GM12878 (cell line): ENCODE results near the gene GIPC3. TPM values are rescaled to one million over a fixed set of nuclear protein-coding genes. Genes with fewer than 3 reads are reported as not detected.
A peak's percentile ranks its signal among the peaks of the same experiment; 100 is the strongest.

ENCODE experiments used
- ATAC-seq: fragments of 200-7000 bp; cut with Tn5 transposase; 3 replicates; pipeline ENCODE4 v1.9.1; 2020; ENCODE audit warnings: mild to moderate bottlenecking, moderate library complexity
- BruUV-seq: library from RNA; stranded (reverse); fragments of 400-500 nt; replicated peaks from 2 replicates; lab custom pipeline; 2021; lab: Mats Ljungman, UMichigan
- CTCF ChIA-PET: fragments of 300-600 bp; sonication (Branson Sonifier 250); formaldehyde crosslinking; extraction: SDS; loops from one replicate; lab custom pipeline; 2021; ENCODE audit warnings: inconsistent platforms; lab: Yijun Ruan, JAX
- POLR2A ChIA-PET: fragments of 350-600 bp; formaldehyde crosslinking; extraction: SDS; loops from one replicate; lab custom pipeline; 2021; ENCODE audit warnings: inconsistent platforms; lab: Charles Lee
- RAD21 ChIA-PET: fragments of 300-600 bp; sonication (Branson Sonifier 250); formaldehyde crosslinking; loops from one replicate; lab custom pipeline; 2023; ENCODE audit warnings: antibody characterized with exemption; ENCODE audit not compliant: unreplicated experiment; lab: Charles Lee
- SMC1A ChIA-PET: fragments of 300-600 bp; sonication (Branson Sonifier 250); formaldehyde crosslinking; loops from one replicate; lab custom pipeline; 2023; ENCODE audit not compliant: unreplicated experiment, uncharacterized antibody; lab: Charles Lee
- DNase-seq: peaks from one replicate; pipeline ENCODE4 v3.0.0-alpha.2; 2011; ENCODE audit warnings: low read depth, low spot score
- FAIRE-seq: peaks from 3 replicates; lab custom pipeline; 2011; peaks lifted over from hg19 to GRCh38; lab: Jason Lieb, UNC
- H2AFZ ChIP-seq: 2 replicates; pipeline ENCODE4 v1.6.0; 2011; ENCODE audit warnings: low read depth, low read length, control low read depth; ENCODE audit not compliant: control insufficient read depth
- H3K27ac ChIP-seq: 2 replicates; pipeline ENCODE4 v1.5.1; 2011; ENCODE audit warnings: control low read depth; ENCODE audit not compliant: control insufficient read depth, insufficient read depth
- H3K27me3 ChIP-seq, 2 experiments: replicated peaks in 1 of 2; 2 replicates each; pipeline versions ENCODE4 v1.6.0 to v1.6.1; 2011; ENCODE audit warnings: low read length in 1 of 2; ENCODE audit not compliant: control insufficient read depth in 2 of 2, insufficient read depth in 2 of 2
- H3K36me3 ChIP-seq, 2 experiments: 2 replicates each; pipeline ENCODE4 v1.5.1; 2011; ENCODE audit warnings: low read length in 1 of 2; ENCODE audit not compliant: control insufficient read depth in 2 of 2, insufficient read depth in 2 of 2
- H3K4me1 ChIP-seq: 2 replicates; pipeline ENCODE4 v1.6.1; 2011; ENCODE audit warnings: mild to moderate bottlenecking, low read length, moderate library complexity, mixed read lengths; ENCODE audit not compliant: control insufficient read depth, insufficient read depth
- H3K4me2 ChIP-seq: 2 replicates; pipeline ENCODE4 v1.6.0; 2011; ENCODE audit warnings: control low read depth; ENCODE audit not compliant: control insufficient read depth, insufficient read depth
- H3K4me3 ChIP-seq: fragments of 200-600 bp; sonication (generic); 2 replicates; pipeline ENCODE4 v1.5.1; 2016
- H3K79me2 ChIP-seq: 2 replicates; pipeline ENCODE4 v1.6.0; 2011; ENCODE audit warnings: low read length; ENCODE audit not compliant: control insufficient read depth, insufficient read depth
- H3K9ac ChIP-seq: 2 replicates; pipeline ENCODE4 v1.8.0; 2011; ENCODE audit warnings: low read length, control low read depth, mixed read lengths; ENCODE audit not compliant: control insufficient read depth, insufficient read depth
- H3K9me3 ChIP-seq: replicated peaks from 3 replicates; pipeline ENCODE4 v1.5.1; 2011; ENCODE audit warnings: mild to moderate bottlenecking, low read length; ENCODE audit not compliant: control insufficient read depth, insufficient read depth
- H4K20me1 ChIP-seq: 2 replicates; pipeline ENCODE4 v1.6.0; 2011; ENCODE audit not compliant: control insufficient read depth, insufficient read depth
- BCL11A ChIP-seq: IDR thresholded peaks from 2 replicates; pipeline ENCODE4 v1.6.1; 2011; ENCODE audit warnings: low read depth, low read length
- BCLAF1 ChIP-seq: fragments of 450-650 bp; IDR thresholded peaks from 2 replicates; pipeline ENCODE4 v1.6.1; 2017; ENCODE audit warnings: antibody characterized with exemption, mild to moderate bottlenecking, moderate library complexity
- CHD2 ChIP-seq: IDR thresholded peaks from 2 replicates; pipeline ENCODE4 v1.6.1; 2011; ENCODE audit warnings: low read depth, low read length, improper control_type of control experiment, borderline replicate concordance
- CREM ChIP-seq: IDR thresholded peaks from 2 replicates; pipeline ENCODE4 v1.6.1; 2014; ENCODE audit warnings: antibody characterized with exemption, low read depth
- FOS ChIP-seq: IDR thresholded peaks from 3 replicates; pipeline ENCODE4 v1.6.1; 2011; ENCODE audit warnings: borderline replicate concordance; ENCODE audit not compliant: insufficient read length; ENCODE audit errors: extremely low read depth
- MAX ChIP-seq: IDR thresholded peaks from 2 replicates; pipeline ENCODE4 v1.6.1; 2012; ENCODE audit warnings: low read depth, low read length, improper control_type of control experiment
- NFIC ChIP-seq: IDR thresholded peaks from 2 replicates; pipeline ENCODE4 v1.6.1; 2012; ENCODE audit warnings: low read depth, mild to moderate bottlenecking, inconsistent platforms, low read length, moderate library complexity
- NFYA ChIP-seq: IDR thresholded peaks from 2 replicates; pipeline ENCODE4 v1.6.1; 2011; ENCODE audit warnings: low read depth, mild to moderate bottlenecking, low read length, improper control_type of control experiment, borderline replicate concordance
- PAX8 ChIP-seq: fragments of 450-650 bp; IDR thresholded peaks from 2 replicates; pipeline ENCODE4 v1.6.1; 2017; ENCODE audit warnings: mild to moderate bottlenecking, moderate library complexity
- SMC3 ChIP-seq: IDR thresholded peaks from 2 replicates; pipeline ENCODE4 v1.6.1; 2011; ENCODE audit warnings: low read length, improper control_type of control experiment, borderline replicate concordance
- SRF ChIP-seq, 2 experiments: IDR thresholded peaks; 2 replicates each; pipeline ENCODE4 v1.6.1; 2011; ENCODE audit warnings: low read depth in 2 of 2, low read length in 2 of 2, mild to moderate bottlenecking in 1 of 2, moderate library complexity in 1 of 2
- YY1 ChIP-seq: IDR thresholded peaks from 2 replicates; pipeline ENCODE4 v1.6.1; 2011; ENCODE audit warnings: low read depth, mild to moderate bottlenecking, low read length
- ZSCAN29 ChIP-seq: fragments of 450-650 bp; IDR thresholded peaks from 2 replicates; pipeline ENCODE4 v1.6.1; 2017; ENCODE audit warnings: mild to moderate bottlenecking, moderate library complexity
- WGBS: methylation state at CpG from one replicate; pipeline ENCODE4 v1.1.6; 2016; ENCODE audit warnings: low lambda C conversion rate; ENCODE audit not compliant: insufficient replicate concordance, insufficient coverage; ENCODE audit errors: missing lambda C conversion rate; 5-methylcytosine and 5-hydroxymethylcytosine counted together
- in situ Hi-C: fragments of 300-500 bp; cut with MboI; formaldehyde crosslinking; loops from 9 replicates; pipeline ENCODE4 v1.14.3; 2018; ENCODE audit warnings: mixed read lengths
- intact Hi-C: fragments of 100-400 bp; cut with micrococcal nuclease; formaldehyde crosslinking; loops from one replicate; pipeline ENCODE4 v1.14.2; 2022; ENCODE audit not compliant: unreplicated experiment
- polyA plus RNA-seq, 11 experiments: library from polyadenylated mRNA; depleted of rRNA in 4 of 11; unstranded in 6 of 11; stranded (reverse) in 5 of 11; fragments of >200 nt; fragmentation: Nextera tagmentation in 4 of 11; fragmentation: Illumina TruSeq in 1 of 11; extraction: Ambion mirVana in 4 of 11; extraction: Trizol in 1 of 11; gene quantifications; 1 replicate in 1 of 11; 2 replicates in 10 of 11; pipeline versions ENCODE4 v1.2.1 to v1.2.3, GENCODE V29; 2011 to 2016; ENCODE audit warnings: inconsistent platforms in 2 of 11, missing spikeins in 2 of 11, low read depth in 1 of 11
- total RNA-seq, 4 experiments: library from RNA; depleted of rRNA in 3 of 4; stranded (reverse); fragments of >200 nt in 3 of 4; fragmentation: Illumina TruSeq in 1 of 4; extraction: Trizol in 1 of 4; gene quantifications; 2 replicates each; pipeline versions ENCODE4 v1.2.1 to v1.2.3, GENCODE V29; 2013 to 2021
- TF ChIP-seq, protein P1 (sequence below): fragments of 450-650 bp; IDR thresholded peaks from 2 replicates; pipeline ENCODE4 v1.6.1; 2016; ENCODE audit warnings: mild to moderate bottlenecking
- TF ChIP-seq, protein P2 (sequence below): fragments of 450-650 bp; formaldehyde crosslinking; IDR thresholded peaks from 2 replicates; pipeline ENCODE4 v1.5.0; 2022; ENCODE audit warnings: mild to moderate bottlenecking, missing genetic modification characterization

Gene GIPC3
- total and polyA plus RNA-seq, 10 of the 15 experiments (the other 5 are each of a cell fraction or from before 2014, with no cell fraction given) = not detected

DNA sequence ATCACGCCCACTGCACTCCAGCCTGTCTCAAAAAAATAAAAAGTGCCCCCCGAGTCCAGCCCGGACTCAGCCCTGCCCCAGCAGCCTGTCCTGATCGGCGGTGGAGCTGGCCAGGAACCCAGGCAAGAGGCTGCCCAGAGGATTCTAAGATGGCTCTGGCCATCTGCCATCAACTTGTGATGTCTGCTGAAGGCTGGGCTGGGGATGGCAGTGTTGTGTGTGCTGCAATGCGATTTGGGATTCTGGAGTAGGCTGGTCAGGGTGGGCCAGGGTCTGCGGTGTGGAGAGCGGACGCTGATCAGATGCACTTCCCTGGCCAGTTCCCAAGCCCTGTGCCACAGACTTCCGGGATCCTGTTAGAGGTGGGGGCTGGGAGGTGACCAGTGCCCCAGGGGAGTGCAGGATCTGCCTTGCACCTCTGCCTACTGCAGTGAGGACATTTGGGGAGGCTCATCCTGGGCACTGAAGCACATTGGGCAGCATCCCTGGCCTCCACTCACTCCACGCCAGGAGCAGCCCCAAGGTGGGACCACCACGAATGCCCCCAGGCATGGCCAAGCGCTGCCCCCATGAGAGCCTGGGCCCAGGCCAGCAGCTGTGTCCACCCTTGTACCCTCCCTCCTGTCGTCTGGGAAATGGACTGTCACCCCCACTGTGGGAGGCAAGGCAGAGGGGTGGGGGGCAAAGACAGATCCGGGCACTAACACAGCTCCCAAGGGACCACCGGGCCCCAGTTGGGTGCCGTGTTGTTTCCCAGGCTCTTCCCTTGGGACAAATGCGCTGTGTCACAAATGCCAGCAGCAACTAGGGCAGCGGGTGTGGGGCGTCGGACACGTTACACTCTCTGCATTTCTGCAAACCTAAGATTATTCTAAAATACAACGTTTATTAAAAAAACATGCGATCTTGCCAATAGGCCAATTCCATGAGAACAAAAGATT, 24.8 kb downstream of the GIPC3 start:
- no peak overlapping the region for H3K27ac ChIP-seq
- 76% methylated on average over 24 of the region's 24 CpGs for WGBS
- intact Hi-C loops = loop anchor here (5.0 kb wide), 1 partner anchor 38 kb away; the partner anchor contains the start of gene HMG20B
- no peaks in the 10 kb centered on the region for H4K20me1 ChIP-seq
- H3K4me3 ChIP-seq = no peak overlapping the region
- ChIA-PET CTCF (interaction anchor here (0.7 to 2.4 kb wide), 3 partner anchors 22 to 65 kb away, joined by 3 to 8 read pairs (median 4); partner anchors contain the start of gene GIPC3), POLR2A (no interaction called here), SMC1A (no interaction called here), RAD21 (no interaction called here)
- no peaks in the 10 kb centered on the region for H3K27me3 ChIP-seq
- no peak overlapping the region for H3K9ac ChIP-seq
- FAIRE-seq = no peak
- H3K9me3 ChIP-seq = no peaks in the 10 kb centered on the region
- in situ Hi-C loops = no loop called here
- BruUV-seq = no TSS peak
- DNase-seq = no peak
- no peak overlapping the region for H2AFZ ChIP-seq
- H3K4me1 ChIP-seq = peaks cover 7% of the 10 kb centered on the region
- peaks cover 0 to 8% of the 10 kb centered on the region in 2 experiments; a peak in 3 of 4 replicates for H3K36me3 ChIP-seq
- H3K4me2 ChIP-seq = no peak overlapping the region
- ATAC-seq = no peak
- no peaks in the 10 kb centered on the region for H3K79me2 ChIP-seq
- TF ChIP-seq, protein P1, sequence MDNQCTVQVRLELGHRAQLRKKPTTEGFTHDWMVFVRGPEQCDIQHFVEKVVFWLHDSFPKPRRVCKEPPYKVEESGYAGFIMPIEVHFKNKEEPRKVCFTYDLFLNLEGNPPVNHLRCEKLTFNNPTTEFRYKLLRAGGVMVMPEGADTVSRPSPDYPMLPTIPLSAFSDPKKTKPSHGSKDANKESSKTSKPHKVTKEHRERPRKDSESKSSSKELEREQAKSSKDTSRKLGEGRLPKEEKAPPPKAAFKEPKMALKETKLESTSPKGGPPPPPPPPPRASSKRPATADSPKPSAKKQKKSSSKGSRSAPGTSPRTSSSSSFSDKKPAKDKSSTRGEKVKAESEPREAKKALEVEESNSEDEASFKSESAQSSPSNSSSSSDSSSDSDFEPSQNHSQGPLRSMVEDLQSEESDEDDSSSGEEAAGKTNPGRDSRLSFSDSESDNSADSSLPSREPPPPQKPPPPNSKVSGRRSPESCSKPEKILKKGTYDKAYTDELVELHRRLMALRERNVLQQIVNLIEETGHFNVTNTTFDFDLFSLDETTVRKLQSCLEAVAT = peak; percentile 95
- peak in 1 of 2 experiments; percentile 82; a peak in 2 of 4 replicates for TF ChIP-seq SRF (IDR thresholded peaks at IDR 0.05; ENCODE audit: low read depth in 2 of 2, low read length in 2 of 2)
- TF ChIP-seq SMC3 = no peak
- TF ChIP-seq NFYA = no peak
- no peak for TF ChIP-seq CHD2
- TF ChIP-seq BCLAF1 = no peak
- TF ChIP-seq PAX8 = no peak
- TF ChIP-seq CREM = no peak
- TF ChIP-seq, protein P2, sequence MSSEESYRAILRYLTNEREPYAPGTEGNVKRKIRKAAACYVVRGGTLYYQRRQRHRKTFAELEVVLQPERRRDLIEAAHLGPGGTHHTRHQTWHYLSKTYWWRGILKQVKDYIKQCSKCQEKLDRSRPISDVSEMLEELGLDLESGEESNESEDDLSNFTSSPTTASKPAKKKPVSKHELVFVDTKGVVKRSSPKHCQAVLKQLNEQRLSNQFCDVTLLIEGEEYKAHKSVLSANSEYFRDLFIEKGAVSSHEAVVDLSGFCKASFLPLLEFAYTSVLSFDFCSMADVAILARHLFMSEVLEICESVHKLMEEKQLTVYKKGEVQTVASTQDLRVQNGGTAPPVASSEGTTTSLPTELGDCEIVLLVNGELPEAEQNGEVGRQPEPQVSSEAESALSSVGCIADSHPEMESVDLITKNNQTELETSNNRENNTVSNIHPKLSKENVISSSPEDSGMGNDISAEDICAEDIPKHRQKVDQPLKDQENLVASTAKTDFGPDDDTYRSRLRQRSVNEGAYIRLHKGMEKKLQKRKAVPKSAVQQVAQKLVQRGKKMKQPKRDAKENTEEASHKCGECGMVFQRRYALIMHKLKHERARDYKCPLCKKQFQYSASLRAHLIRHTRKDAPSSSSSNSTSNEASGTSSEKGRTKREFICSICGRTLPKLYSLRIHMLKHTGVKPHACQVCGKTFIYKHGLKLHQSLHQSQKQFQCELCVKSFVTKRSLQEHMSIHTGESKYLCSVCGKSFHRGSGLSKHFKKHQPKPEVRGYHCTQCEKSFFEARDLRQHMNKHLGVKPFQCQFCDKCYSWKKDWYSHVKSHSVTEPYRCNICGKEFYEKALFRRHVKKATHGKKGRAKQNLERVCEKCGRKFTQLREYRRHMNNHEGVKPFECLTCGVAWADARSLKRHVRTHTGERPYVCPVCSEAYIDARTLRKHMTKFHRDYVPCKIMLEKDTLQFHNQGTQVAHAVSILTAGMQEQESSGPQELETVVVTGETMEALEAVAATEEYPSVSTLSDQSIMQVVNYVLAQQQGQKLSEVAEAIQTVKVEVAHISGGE = no peak
- TF ChIP-seq FOS = no peak
- no peak for TF ChIP-seq NFIC
- TF ChIP-seq YY1 = 0 out of 2 replicates have a peak, but pooled peaks have one; percentile 53
- TF ChIP-seq MAX = no peak
- no peak for TF ChIP-seq BCL11A
- no peak for TF ChIP-seq ZSCAN29
